Activated B cell treated with CpG ODN at 0.5 μM for 24 hours (primary cell): Measurements from ENCODE around the gene KCNIP1. TPM values are rescaled to one million over a fixed set of nuclear protein-coding genes. Genes with fewer than 3 reads are reported as not detected.

Experiments used
- ATAC-seq: fragments of 200-7000 bp; cut with Tn5 transposase; one replicate; pipeline ENCODE4 v1.10.0; 2021; ENCODE audit warnings: low read depth, mild to moderate bottlenecking, moderate library complexity
- CTCF ChIA-PET: fragments of 350-600 bp; sonication (Branson Sonifier 250); formaldehyde crosslinking; loops from one replicate; lab custom pipeline; 2021; ENCODE audit warnings: antibody characterized with exemption; lab: Charles Lee
- POLR2A ChIA-PET: fragments of 350-600 bp; sonication (Branson Sonifier 250); formaldehyde crosslinking; loops from one replicate; lab custom pipeline; 2021; ENCODE audit warnings: antibody characterized with exemption; lab: Charles Lee
- DNase-seq: peaks from one replicate; pipeline ENCODE4 v3.0.0; 2022
- H3K27ac Mint-ChIP-seq: one replicate; pipeline ENCODE4 v1.8.0; 2020; ENCODE audit warnings: mixed read lengths
- H3K27me3 Mint-ChIP-seq: one replicate; pipeline ENCODE4 v1.8.0; 2021; ENCODE audit warnings: mixed read lengths
- H3K36me3 Mint-ChIP-seq: one replicate; pipeline ENCODE4 v1.8.0; 2021; ENCODE audit warnings: low read depth, mixed read lengths
- H3K4me1 Mint-ChIP-seq: one replicate; pipeline ENCODE4 v1.8.0; 2021; ENCODE audit warnings: mixed read lengths
- H3K4me3 Mint-ChIP-seq: one replicate; pipeline ENCODE4 v1.8.0; 2020; ENCODE audit warnings: mild to moderate bottlenecking, mixed read lengths
- H3K9me3 Mint-ChIP-seq: one replicate; pipeline ENCODE4 v1.8.0; 2020; ENCODE audit warnings: mixed read lengths
- CTCF ChIP-seq: fragments of 200-600 bp; IDR thresholded peaks from one replicate; pipeline ENCODE4 v1.8.0; 2022; ENCODE audit warnings: antibody characterized with exemption, mild to moderate bottlenecking
- intact Hi-C: fragments of 100-400 bp; cut with micrococcal nuclease; formaldehyde crosslinking; loops from one replicate; pipeline ENCODE4 v1.15.1; 2024
- total RNA-seq: library from RNA; stranded (reverse); gene quantifications from 2 replicates; pipeline ENCODE4 v1.2.3, GENCODE V29; 2022

KCNIP1 gene
- total RNA-seq, 1 donor from 2014 or later, result not detected

DNA sequence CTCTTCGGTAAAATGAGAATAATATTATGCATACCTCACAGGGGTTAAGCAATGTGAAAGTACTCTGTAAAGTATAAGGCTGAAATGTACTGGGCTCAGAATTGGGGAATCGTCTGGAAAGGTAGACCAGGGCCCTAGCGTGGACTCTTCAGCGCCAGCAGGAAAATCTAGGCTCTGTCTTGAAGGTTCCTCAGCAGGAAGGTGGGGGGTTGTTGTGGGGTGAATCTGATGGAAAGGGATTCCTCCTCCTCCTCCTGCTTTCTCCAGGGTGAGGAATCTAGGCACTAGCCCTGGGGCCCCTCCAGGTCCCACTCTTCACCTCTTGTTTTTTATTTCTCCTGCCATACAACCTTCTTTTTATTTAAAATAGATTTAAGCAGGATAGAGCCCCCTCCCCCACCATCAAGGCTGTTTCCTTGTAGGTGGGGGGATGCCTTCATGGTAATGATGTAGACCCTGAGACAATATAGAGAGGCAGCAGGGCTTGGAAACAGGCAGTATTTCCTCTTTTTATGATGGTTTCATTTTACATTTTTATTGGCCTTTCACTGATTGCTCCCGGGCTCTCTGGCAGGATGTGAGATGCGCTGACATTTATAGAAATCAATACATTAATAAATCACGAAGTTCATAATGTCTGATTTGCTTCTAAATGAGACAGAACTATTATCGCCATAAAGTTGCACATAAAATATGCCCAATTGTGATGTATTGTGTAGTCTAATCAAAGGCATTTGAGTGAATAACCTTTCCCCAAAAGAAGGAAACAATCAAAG, 200.8 kb downstream of the KCNIP1 start:
- no peaks in the 10 kb centered on the region for H3K9me3 Mint-ChIP-seq
- intact Hi-C loops, result no loop called here
- no peak for TF ChIP-seq CTCF
- no peaks in the 10 kb centered on the region for H3K4me1 Mint-ChIP-seq
- ChIA-PET CTCF (no interaction called here), POLR2A (no interaction called here)
- no peak overlapping the region for H3K27ac Mint-ChIP-seq
- H3K36me3 Mint-ChIP-seq, result no peaks in the 10 kb centered on the region
- H3K4me3 Mint-ChIP-seq, result no peak overlapping the region
- no peak for DNase-seq
- ATAC-seq, result no peak
- peaks cover 16% of the 10 kb centered on the region for H3K27me3 Mint-ChIP-seq

- intact Hi-C loops, result no loop called here
- Mint-ChIP-seq H3K36me3 (no peaks in the 10 kb centered on the region), H3K27me3 (peaks cover 20% of the 10 kb centered on the region), H3K4me3 (no peak overlapping the region), H3K4me1 (no peaks in the 10 kb centered on the region), H3K27ac (no peak overlapping the region), H3K9me3 (no peaks in the 10 kb centered on the region)
- ATAC-seq (no peak), DNase-seq (no peak)
- no peak for TF ChIP-seq CTCF
- ChIA-PET POLR2A (no interaction called here), CTCF (no interaction called here)
Observed at GRCh38 chr5:170709640-170710039, 205.8 kb downstream of the KCNIP1 start.

DNA sequence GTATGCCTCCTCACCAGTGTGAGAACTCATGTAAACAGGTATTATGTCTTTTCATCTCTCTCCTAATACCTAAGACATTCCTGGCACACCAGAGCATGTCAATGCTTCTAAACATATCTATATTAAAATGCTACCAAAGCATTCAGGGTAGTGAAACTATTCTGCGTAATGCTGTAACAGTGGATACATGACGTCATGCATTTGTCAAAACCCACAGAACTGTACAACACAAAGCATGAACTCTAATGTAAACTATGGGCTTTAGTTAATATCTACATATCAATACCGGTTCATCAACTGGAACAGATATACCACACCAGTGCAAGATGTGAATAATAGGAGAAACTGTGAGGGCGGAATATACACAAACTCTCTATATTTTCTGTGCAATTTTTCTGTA, 207.5 kb downstream of the KCNIP1 start:
- no peak for ATAC-seq
- H3K4me1 Mint-ChIP-seq, result no peaks in the 10 kb centered on the region
- POLR2A ChIA-PET, result no interaction called here
- H3K27me3 Mint-ChIP-seq, result peaks cover 16% of the 10 kb centered on the region
- no peaks in the 10 kb centered on the region for H3K36me3 Mint-ChIP-seq
- no peak for TF ChIP-seq CTCF
- H3K4me3 Mint-ChIP-seq, result no peak overlapping the region
- DNase-seq, result no peak
- intact Hi-C loops, result no loop called here
- CTCF ChIA-PET, result no interaction called here
- no peaks in the 10 kb centered on the region for H3K9me3 Mint-ChIP-seq
- H3K27ac Mint-ChIP-seq, result no peak overlapping the region

GRCh38 chr5:170715141-170715540, 211.3 kb downstream of the KCNIP1 start:
- ChIA-PET POLR2A (no interaction called here), CTCF (no interaction called here)
- DNase-seq, result no peak
- no peaks in the 10 kb centered on the region for H3K36me3 Mint-ChIP-seq
- no peaks in the 10 kb centered on the region for H3K4me1 Mint-ChIP-seq
- intact Hi-C loops, result no loop called here
- H3K4me3 Mint-ChIP-seq, result no peak overlapping the region
- no peaks in the 10 kb centered on the region for H3K9me3 Mint-ChIP-seq
- no peak for TF ChIP-seq CTCF
- no peak for ATAC-seq
- peaks cover 16% of the 10 kb centered on the region for H3K27me3 Mint-ChIP-seq
- no peak overlapping the region for H3K27ac Mint-ChIP-seq

GRCh38 chr5:170716396-170716795, 212.6 kb downstream of the KCNIP1 start:
- CTCF ChIA-PET, result no interaction called here

More at GRCh38 chr5:170716396-170716795, 212.6 kb downstream of the KCNIP1 start:
- Mint-ChIP-seq H3K36me3 (no peaks in the 10 kb centered on the region), H3K27me3 (peaks cover 13% of the 10 kb centered on the region), H3K27ac (no peak overlapping the region), H3K9me3 (no peaks in the 10 kb centered on the region), H3K4me1 (no peaks in the 10 kb centered on the region), H3K4me3 (no peak overlapping the region)
- intact Hi-C loops, result no loop called here
- TF ChIP-seq CTCF, result no peak
- DNase-seq (no peak), ATAC-seq (no peak)
- POLR2A ChIA-PET, result no interaction called here
